ENCODE measurements around the gene MALT1.

The MALT1 gene

GRCh38 chr18:58653814-58654509 is 17.3 kb upstream of the MALT1 start:
- in situ Hi-C loops (cut with MboI; ENCODE audit: low sequenced_read_pairs): no loop called here

GRCh38 chr18:58654896-58655614 is 16.2 kb upstream of the MALT1 start:
- in situ Hi-C loops (cut with MboI; ENCODE audit: low sequenced_read_pairs): no loop called here

- in situ Hi-C loops (cut with MboI; ENCODE audit: low sequenced_read_pairs): no loop called here
These were observed 14.2 kb upstream of the MALT1 start for GRCh38 chr18:58657081-58657480.

- in situ Hi-C loops (cut with MboI; ENCODE audit: low sequenced_read_pairs): no loop called here
These were observed 13.8 kb upstream of the MALT1 start for GRCh38 chr18:58657494-58657893.

- in situ Hi-C loops (cut with MboI; ENCODE audit: low sequenced_read_pairs): no loop called here
These were observed 11.6 kb upstream of the MALT1 start for GRCh38 chr18:58659691-58660090.

GRCh38 chr18:58660915-58661314 is 10.3 kb upstream of the MALT1 start:
- in situ Hi-C loops (cut with MboI; ENCODE audit: low sequenced_read_pairs): no loop called here

GRCh38 chr18:58661423-58661822 is 9.8 kb upstream of the MALT1 start:
- in situ Hi-C loops (cut with MboI; ENCODE audit: low sequenced_read_pairs): no loop called here

GRCh38 chr18:58662118-58662517 is 9.1 kb upstream of the MALT1 start:
- in situ Hi-C loops (cut with MboI; ENCODE audit: low sequenced_read_pairs): no loop called here

- in situ Hi-C loops (cut with MboI; ENCODE audit: low sequenced_read_pairs): no loop called here
These were observed 5.1 kb upstream of the MALT1 start for GRCh38 chr18:58666176-58666575.

GRCh38 chr18:58668211-58668610 is 3.1 kb upstream of the MALT1 start:
- in situ Hi-C loops (cut with MboI; ENCODE audit: low sequenced_read_pairs): no loop called here

- in situ Hi-C loops (cut with MboI; ENCODE audit: low sequenced_read_pairs): no loop called here
These were observed 2.4 kb upstream of the MALT1 start for GRCh38 chr18:58668897-58669296.

GRCh38 chr18:58669731-58670378 is 1.4 kb upstream of the MALT1 start:
- in situ Hi-C loops (cut with MboI; ENCODE audit: low sequenced_read_pairs): no loop called here

- in situ Hi-C loops (cut with MboI; ENCODE audit: low sequenced_read_pairs): no loop called here
These were observed 708 bp upstream of the MALT1 start for GRCh38 chr18:58670404-58671110.

- in situ Hi-C loops (cut with MboI; ENCODE audit: low sequenced_read_pairs): no loop called here
These were observed 633 bp downstream of the MALT1 start for GRCh38 chr18:58671632-58672564.

- in situ Hi-C loops (cut with MboI; ENCODE audit: low sequenced_read_pairs): no loop called here
These were observed 2.9 kb downstream of the MALT1 start for GRCh38 chr18:58674159-58674558.

- in situ Hi-C loops (cut with MboI; ENCODE audit: low sequenced_read_pairs): loop anchor here (25.0 kb wide), 1 partner anchor 138 kb away; no protein-coding TSS in a partner anchor
These were observed 3.7 kb downstream of the MALT1 start for GRCh38 chr18:58674863-58675472.

- in situ Hi-C loops (cut with MboI; ENCODE audit: low sequenced_read_pairs): loop anchor here (25.0 kb wide), 1 partner anchor 139 kb away; no protein-coding TSS in a partner anchor
These were observed 5.0 kb downstream of the MALT1 start for GRCh38 chr18:58676270-58676669.

GRCh38 chr18:58682429-58683069 is 11.3 kb downstream of the MALT1 start:
- in situ Hi-C loops (cut with MboI; ENCODE audit: low sequenced_read_pairs): loop anchor here (25.0 kb wide), 1 partner anchor 145 kb away; no protein-coding TSS in a partner anchor

GRCh38 chr18:58687871-58688308 is 16.6 kb downstream of the MALT1 start:
- in situ Hi-C loops (cut with MboI; ENCODE audit: low sequenced_read_pairs): loop anchor here (25.0 kb wide), 1 partner anchor 151 kb away; no protein-coding TSS in a partner anchor
